ENCODE results near the gene EVA1A. TPM values are rescaled to one million over a fixed set of nuclear protein-coding genes. Genes with fewer than 3 reads are reported as not detected.

Gene EVA1A
- under 1 TPM in 1 of 2 experiments, not detected in 1; 0.17 TPM for total RNA-seq

- ChIA-PET CTCF (no interaction called here), POLR2A (no interaction called here)
- H3K4me1 Mint-ChIP-seq, result peaks cover 28% of the 10 kb centered on the region
- peak within 1 kb of the TSS; percentile 33 for H3K27ac Mint-ChIP-seq
- peak within 1 kb of the TSS; percentile 74 for H3K4me3 Mint-ChIP-seq
- H3K9me3 Mint-ChIP-seq, result no peaks in the 10 kb centered on the region
- H3K36me3 Mint-ChIP-seq (ENCODE audit: low read depth), result no peaks in the 10 kb centered on the region
- DNase-seq, result peak; percentile 17
- peaks cover 56% of the 10 kb centered on the region for H3K27me3 Mint-ChIP-seq
Measured at GRCh38 chr2:75560768-75561565, at the start of gene EVA1A. EVA1A (minus strand) TSS chr2:75560939; CDS start chr2:75518140, 42,799 bp downstream.

DNA sequence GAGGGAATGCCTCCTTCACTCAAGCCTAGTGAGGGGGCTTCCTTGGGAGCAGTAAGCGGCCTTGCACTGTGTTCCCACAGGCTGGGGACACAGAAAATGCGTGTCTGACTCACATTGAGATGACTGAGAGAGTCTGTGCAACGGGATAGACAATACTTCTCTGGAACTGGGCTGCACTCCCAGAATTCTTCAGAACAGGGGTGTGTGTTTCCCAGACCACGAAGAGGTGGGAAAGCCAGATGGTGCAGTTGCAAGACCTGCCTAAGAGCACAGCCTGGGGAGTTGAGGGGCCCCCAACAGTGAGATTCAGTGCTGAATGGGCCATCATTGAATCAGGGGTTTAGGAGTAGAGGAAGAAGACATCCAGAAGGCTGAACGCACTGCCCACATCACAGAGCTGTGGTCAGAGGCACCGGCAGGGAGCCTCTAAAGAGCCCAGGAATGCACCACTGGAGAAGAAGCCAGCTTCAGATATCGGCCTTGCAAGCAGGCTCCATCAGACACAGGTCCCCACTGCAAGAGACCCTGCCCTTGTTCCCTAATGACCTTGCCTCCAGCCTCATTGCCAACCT lies 49.3 kb upstream of the EVA1A start:
- Mint-ChIP-seq H3K27ac (no peak overlapping the region), H3K27me3 (peaks cover 31% of the 10 kb centered on the region), H3K9me3 (no peaks in the 10 kb centered on the region), H3K4me3 (no peak overlapping the region), H3K36me3 (ENCODE audit: low read depth) (no peaks in the 10 kb centered on the region), H3K4me1 (no peaks in the 10 kb centered on the region)
- DNase-seq, result no peak
- CTCF ChIA-PET, result interaction anchor here (1.0 to 1.1 kb wide), 2 partner anchors 11 to 61 kb away, joined by 3 read pairs; no protein-coding TSS in a partner anchor
- POLR2A ChIA-PET, result no interaction called here

- Mint-ChIP-seq H3K4me3 (no peak overlapping the region), H3K27ac (no peak overlapping the region), H3K36me3 (ENCODE audit: low read depth) (no peaks in the 10 kb centered on the region), H3K9me3 (no peaks in the 10 kb centered on the region), H3K4me1 (no peaks in the 10 kb centered on the region), H3K27me3 (peaks cover 37% of the 10 kb centered on the region)
- CTCF ChIA-PET, result interaction anchor here (1.1 to 1.5 kb wide), 2 partner anchors 9 to 61 kb away, joined by 3 to 5 read pairs; no protein-coding TSS in a partner anchor
- POLR2A ChIA-PET, result no interaction called here
- DNase-seq, result no peak
Measured at GRCh38 chr2:75609334-75609689, 48.6 kb upstream of the EVA1A start.

GRCh38 chr2:75608684-75609333 lies 48.1 kb upstream of the EVA1A start:
- Mint-ChIP-seq H3K27me3 (peaks cover 38% of the 10 kb centered on the region), H3K36me3 (ENCODE audit: low read depth) (no peaks in the 10 kb centered on the region), H3K9me3 (no peaks in the 10 kb centered on the region), H3K27ac (no peak overlapping the region), H3K4me1 (no peaks in the 10 kb centered on the region), H3K4me3 (no peak overlapping the region)
- CTCF ChIA-PET, result interaction anchor here (0.7 to 1.5 kb wide), 3 partner anchors 9 to 60 kb away, joined by 3 to 5 read pairs (median 3); no protein-coding TSS in a partner anchor
- POLR2A ChIA-PET, result no interaction called here
- DNase-seq, result peak; percentile 51

- Mint-ChIP-seq H3K36me3 (ENCODE audit: low read depth) (no peaks in the 10 kb centered on the region), H3K4me1 (no peaks in the 10 kb centered on the region), H3K4me3 (no peak overlapping the region), H3K9me3 (no peaks in the 10 kb centered on the region), H3K27me3 (peaks cover 44% of the 10 kb centered on the region), H3K27ac (no peak overlapping the region)
- POLR2A ChIA-PET, result no interaction called here
- CTCF ChIA-PET, result interaction anchor here (0.7 to 1.5 kb wide), 2 partner anchors 8 to 53 kb away, joined by 3 to 5 read pairs; no protein-coding TSS in a partner anchor
- DNase-seq, result no peak
Measured at GRCh38 chr2:75607988-75608683, 47.4 kb upstream of the EVA1A start.

DNA sequence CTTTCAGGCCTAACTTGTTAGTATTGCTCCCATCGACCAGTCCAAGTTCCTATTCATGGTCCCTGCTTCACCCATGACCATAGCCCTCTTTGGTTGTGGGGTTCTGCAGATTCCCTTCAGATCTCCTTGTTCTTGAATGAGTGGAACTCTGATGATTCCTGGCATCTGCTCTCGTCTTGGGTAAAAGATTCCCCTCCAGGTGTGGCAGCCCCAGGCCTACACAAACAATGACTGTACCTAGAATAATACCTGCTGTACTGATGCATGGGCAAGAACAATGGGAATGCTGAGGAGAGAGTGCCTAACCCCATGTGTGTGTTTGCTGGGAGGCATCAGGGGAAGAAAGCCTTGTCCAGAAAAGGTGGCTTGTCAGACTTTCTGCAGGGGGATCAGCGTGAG lies 46.7 kb upstream of the EVA1A start:
- ChIA-PET POLR2A (no interaction called here), CTCF (no interaction called here)
- Mint-ChIP-seq H3K27ac (no peak overlapping the region), H3K36me3 (ENCODE audit: low read depth) (no peaks in the 10 kb centered on the region), H3K4me3 (no peak overlapping the region), H3K4me1 (no peaks in the 10 kb centered on the region), H3K9me3 (no peaks in the 10 kb centered on the region), H3K27me3 (peaks cover 44% of the 10 kb centered on the region)
- DNase-seq, result no peak

GRCh38 chr2:75606761-75607399 lies 46.1 kb upstream of the EVA1A start:
- POLR2A ChIA-PET, result no interaction called here
- no peaks in the 10 kb centered on the region for H3K4me1 Mint-ChIP-seq
- H3K9me3 Mint-ChIP-seq, result no peaks in the 10 kb centered on the region

GRCh38 chr2:75605770-75606529 lies 45.2 kb upstream of the EVA1A start:
- ChIA-PET POLR2A (no interaction called here), CTCF (interaction anchor here (0.6 kb wide), 1 partner anchor 124 kb away, joined by 4 read pairs; no protein-coding TSS in a partner anchor)
- no peak for DNase-seq
- no peaks in the 10 kb centered on the region for H3K9me3 Mint-ChIP-seq
- H3K4me1 Mint-ChIP-seq, result no peaks in the 10 kb centered on the region
- no peaks in the 10 kb centered on the region for H3K36me3 Mint-ChIP-seq (ENCODE audit: low read depth)
- no peak overlapping the region for H3K27ac Mint-ChIP-seq
- no peak overlapping the region for H3K4me3 Mint-ChIP-seq
- H3K27me3 Mint-ChIP-seq, result peaks cover 46% of the 10 kb centered on the region

More at GRCh38 chr2:75606761-75607399, 46.1 kb upstream of the EVA1A start:
- H3K4me3 Mint-ChIP-seq, result no peak overlapping the region
- no peaks in the 10 kb centered on the region for H3K36me3 Mint-ChIP-seq (ENCODE audit: low read depth)
- no peak overlapping the region for H3K27ac Mint-ChIP-seq
- DNase-seq, result no peak
- H3K27me3 Mint-ChIP-seq, result peaks cover 44% of the 10 kb centered on the region
- CTCF ChIA-PET, result no interaction called here

DNA sequence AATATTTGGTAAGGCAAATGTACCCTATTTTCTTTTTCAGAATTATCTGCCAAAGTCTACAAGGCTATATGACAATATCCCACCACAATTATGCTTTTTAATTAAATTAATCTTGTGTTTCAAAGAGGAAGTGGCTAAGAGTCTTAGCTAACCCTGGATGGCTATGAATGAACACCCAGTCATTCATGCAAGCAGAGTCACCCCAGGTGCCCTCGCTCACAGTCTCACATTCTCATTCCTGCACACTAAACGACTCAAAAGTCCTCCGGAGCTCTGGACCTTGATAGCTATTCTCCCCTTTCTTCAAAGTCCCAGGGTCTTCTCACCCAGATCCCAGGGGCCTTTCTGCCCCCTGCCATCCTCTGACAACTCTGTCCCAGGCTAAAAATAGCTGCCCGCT lies 43.7 kb upstream of the EVA1A start:
- H3K27me3 Mint-ChIP-seq, result peaks cover 43% of the 10 kb centered on the region
- H3K27ac Mint-ChIP-seq, result no peak overlapping the region
- no peaks in the 10 kb centered on the region for H3K4me1 Mint-ChIP-seq
- no peak overlapping the region for H3K4me3 Mint-ChIP-seq
- POLR2A ChIA-PET, result no interaction called here
- DNase-seq, result no peak
- CTCF ChIA-PET, result interaction anchor here (0.8 kb wide), 1 partner anchor 14 kb away, joined by 3 read pairs; no protein-coding TSS in a partner anchor
- H3K9me3 Mint-ChIP-seq, result no peaks in the 10 kb centered on the region
- no peaks in the 10 kb centered on the region for H3K36me3 Mint-ChIP-seq (ENCODE audit: low read depth)

GRCh38 chr2:75603477-75603876 lies 42.7 kb upstream of the EVA1A start:
- Mint-ChIP-seq H3K36me3 (ENCODE audit: low read depth) (no peaks in the 10 kb centered on the region), H3K9me3 (no peaks in the 10 kb centered on the region), H3K27me3 (peaks cover 40% of the 10 kb centered on the region), H3K27ac (no peak overlapping the region), H3K4me3 (no peak overlapping the region), H3K4me1 (no peaks in the 10 kb centered on the region)
- no peak for DNase-seq
- ChIA-PET POLR2A (no interaction called here), CTCF (no interaction called here)

DNA sequence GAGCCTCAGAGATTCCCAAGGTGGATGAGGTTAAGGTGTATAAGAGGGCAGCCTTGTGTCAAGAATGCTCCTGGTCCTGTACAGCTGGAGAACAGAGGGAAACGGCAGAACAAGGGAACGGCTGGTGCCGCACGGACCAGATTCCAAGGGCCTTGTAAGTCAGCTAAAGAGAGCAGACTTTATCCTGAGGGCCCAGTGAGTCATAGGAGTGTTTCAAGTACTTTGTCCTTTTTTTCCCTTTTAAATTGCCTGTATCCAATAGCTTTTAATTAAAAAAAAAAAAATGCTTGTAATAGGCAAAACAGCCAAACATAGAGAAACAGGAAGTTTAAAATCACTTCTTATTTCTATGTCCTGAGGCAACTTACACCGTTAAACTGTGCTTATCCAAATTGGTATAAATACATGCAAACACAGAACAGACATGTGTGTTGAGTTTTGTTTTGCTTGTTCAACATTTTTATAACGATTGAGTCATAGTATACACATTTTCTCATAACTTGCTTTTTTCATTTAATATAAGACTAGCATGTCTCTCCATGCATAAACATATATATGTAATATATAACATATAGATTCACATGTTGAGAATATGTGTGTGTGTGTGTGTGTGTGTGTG lies 42.1 kb upstream of the EVA1A start:
- no peaks in the 10 kb centered on the region for H3K36me3 Mint-ChIP-seq (ENCODE audit: low read depth)
- no peak overlapping the region for H3K4me3 Mint-ChIP-seq
- CTCF ChIA-PET, result no interaction called here
- POLR2A ChIA-PET, result no interaction called here
- H3K27me3 Mint-ChIP-seq, result peaks cover 35% of the 10 kb centered on the region
- no peaks in the 10 kb centered on the region for H3K9me3 Mint-ChIP-seq
- DNase-seq, result no peak
- no peak overlapping the region for H3K27ac Mint-ChIP-seq
- H3K4me1 Mint-ChIP-seq, result no peaks in the 10 kb centered on the region

Data from activated CD4-positive, alpha-beta T cell treated with anti-CD3 and anti-CD28 coated beads, Interleukin-2, amount 10 ng/mL, durations not matched to agents 7 days and 5 days (primary cell).